B cell (primary cell): ENCODE results near the gene SPECC1L. TPM values are rescaled to one million over a fixed set of nuclear protein-coding genes. Genes with fewer than 3 reads are reported as not detected.
"Not testable (repeated sequence)": the region's sequence is repeated elsewhere in the genome, so short reads cannot be mapped to it uniquely, and the experiment has no call there.

Source experiments
- ATAC-seq: fragments of 200-7000 bp; cut with Tn5 transposase; one replicate; pipeline ENCODE4 v1.10.0; 2021; ENCODE audit warnings: low read depth, mild to moderate bottlenecking, moderate number of reproducible peaks, moderate library complexity
- CTCF ChIA-PET: fragments of 350-600 bp; sonication (Branson Sonifier 250); formaldehyde crosslinking; loops from one replicate; lab custom pipeline; 2021; ENCODE audit warnings: antibody characterized with exemption, inconsistent platforms; lab: Charles Lee
- POLR2A ChIA-PET: fragments of 350-600 bp; sonication (Branson Sonifier 250); formaldehyde crosslinking; loops from one replicate; lab custom pipeline; 2021; ENCODE audit warnings: antibody characterized with exemption; lab: Charles Lee
- DNase-seq: peaks from one replicate; pipeline ENCODE4 v3.0.0; 2013
- H2AFZ ChIP-seq: 2 replicates; pipeline ENCODE4 v1.6.1; 2012; ENCODE audit warnings: mild to moderate bottlenecking, low read depth, low read length; ENCODE audit not compliant: insufficient read depth, poor library complexity, severe bottlenecking
- H3K27ac ChIP-seq, 2 donors: 1 replicate in 1 of 2; 2 replicates in 1 of 2; pipeline ENCODE4 v1.5.1; 2012 to 2013; ENCODE audit warnings: low read length in 2 of 2, mild to moderate bottlenecking in 2 of 2, moderate library complexity in 1 of 2
- H3K27me3 ChIP-seq, 4 experiments: fragments of 200-600 bp in 1 of 4; sonication (generic) in 1 of 4; replicated peaks in 1 of 4; 1 replicate in 2 of 4; 2 replicates in 2 of 4; pipeline versions ENCODE4 v1.6.1 to v1.7.0; 2013 to 2016; ENCODE audit warnings: low read length in 3 of 4, mild to moderate bottlenecking in 2 of 4, mixed read lengths in 1 of 4, moderate library complexity in 1 of 4; ENCODE audit not compliant: insufficient read depth in 4 of 4, control insufficient read depth in 3 of 4; ENCODE audit errors: control extremely low read depth in 1 of 4
- H3K36me3 ChIP-seq, 2 experiments: replicated peaks in 1 of 2; 1 replicate in 1 of 2; 2 replicates in 1 of 2; pipeline versions ENCODE4 v1.6.1 to v1.7.1; 2013; ENCODE audit warnings: low read length in 1 of 2; ENCODE audit not compliant: insufficient read depth in 2 of 2, control insufficient read depth in 1 of 2; ENCODE audit errors: control extremely low read depth in 1 of 2, extremely low read depth in 1 of 2
- H3K4me1 ChIP-seq, 2 donors: fragments of 200-600 bp in 1 of 2; sonication (generic) in 1 of 2; 1 replicate in 1 of 2; 2 replicates in 1 of 2; pipeline versions ENCODE4 v1.5.1 to v1.6.1; 2013 to 2017; ENCODE audit warnings: low read length in 2 of 2; ENCODE audit not compliant: control insufficient read depth in 2 of 2, insufficient read depth in 2 of 2
- H3K4me2 ChIP-seq: replicated peaks from 2 replicates; pipeline ENCODE3; 2012; ENCODE audit warnings: mild to moderate bottlenecking, low read depth, low read length; ENCODE audit not compliant: poor library complexity, severe bottlenecking
- H3K4me3 ChIP-seq, 5 experiments: fragments of 200-600 bp in 1 of 5; sonication (generic) in 1 of 5; 1 replicate in 3 of 5; 2 replicates in 2 of 5; pipeline versions ENCODE4 v1.5.1 to v1.7.0; 2011 to 2016; ENCODE audit warnings: low read length in 4 of 5, mild to moderate bottlenecking in 4 of 5, low read depth in 2 of 5, control low read depth in 1 of 5, moderate library complexity in 1 of 5; ENCODE audit not compliant: insufficient read depth in 1 of 5; ENCODE audit errors: control extremely low read depth in 1 of 5, extremely low read depth in 1 of 5
- H3K79me2 ChIP-seq: fragments of 200-600 bp; sonication (generic); one replicate; pipeline ENCODE4 v1.6.0; 2016; ENCODE audit warnings: low read length; ENCODE audit not compliant: control insufficient read depth, insufficient read depth
- H3K9ac ChIP-seq: fragments of 200-600 bp; sonication (generic); 2 replicates; pipeline ENCODE4 v1.6.1; 2017; ENCODE audit warnings: mild to moderate bottlenecking, low read length, moderate library complexity
- H3K9me3 ChIP-seq, 3 donors: one replicate each; pipeline versions ENCODE4 v1.6.1 to v1.7.1; 2013; ENCODE audit warnings: low read length in 2 of 3; ENCODE audit not compliant: control insufficient read depth in 2 of 3, insufficient read depth in 1 of 3; ENCODE audit errors: control extremely low read depth in 1 of 3
- H4K20me1 ChIP-seq: 2 replicates; pipeline ENCODE4 v1.6.0; 2012; ENCODE audit warnings: mild to moderate bottlenecking, low read length; ENCODE audit not compliant: insufficient read depth, control insufficient read depth, poor library complexity, severe bottlenecking
- H3K27ac Mint-ChIP-seq: one replicate; pipeline ENCODE4 v1.8.0; 2021; ENCODE audit warnings: mixed read lengths
- H3K27me3 Mint-ChIP-seq: one replicate; pipeline ENCODE4 v1.8.0; 2021; ENCODE audit warnings: mixed read lengths
- H3K4me1 Mint-ChIP-seq: one replicate; pipeline ENCODE4 v1.8.0; 2021; ENCODE audit warnings: mixed read lengths
- H3K4me3 Mint-ChIP-seq: one replicate; pipeline ENCODE4 v1.8.0; 2021; ENCODE audit warnings: mixed read lengths
- H3K9me3 Mint-ChIP-seq: one replicate; pipeline ENCODE4 v1.8.0; 2022; ENCODE audit warnings: mixed read lengths; ENCODE audit not compliant: insufficient read depth
- EZH2 ChIP-seq: IDR thresholded peaks from 2 replicates; pipeline ENCODE4 v1.6.1; 2012; ENCODE audit warnings: borderline replicate concordance, low read depth, mild to moderate bottlenecking, moderate library complexity, low read length; ENCODE audit not compliant: insufficient read depth, poor library complexity, severe bottlenecking
- WGBS: methylation state at CpG from one replicate; pipeline ENCODE4 v1.1.5; 2013; ENCODE audit warnings: missing lambda C conversion rate; ENCODE audit not compliant: insufficient coverage; 5-methylcytosine and 5-hydroxymethylcytosine counted together
- intact Hi-C: fragments of 100-400 bp; cut with micrococcal nuclease; formaldehyde crosslinking; loops from one replicate; pipeline ENCODE4 v1.10.0; 2022
- polyA plus RNA-seq: library from polyadenylated mRNA; depleted of rRNA; stranded (reverse); fragments of >200 nt; gene quantifications from 2 replicates; pipeline ENCODE4 v1.2.3, GENCODE V29; 2012
- total RNA-seq, 2 donors: library from RNA; stranded (reverse); fragments of 120-200 nt in 1 of 2; gene quantifications; 1 replicate in 1 of 2; 2 replicates in 1 of 2; pipeline versions ENCODE4 v1.2.3 to v1.2.4, GENCODE V29; 2013 to 2022
- TF ChIP-seq, protein P1 (sequence below): fragments of 200-600 bp; IDR thresholded peaks from one replicate; pipeline ENCODE4 v1.8.0; 2022; ENCODE audit warnings: antibody characterized with exemption, mild to moderate bottlenecking

Gene SPECC1L
- total and polyA plus RNA-seq, 2 donors (not counting 1 experiment from before 2014, with no cell fraction given) = 14.4 to 85.3 TPM

DNA sequence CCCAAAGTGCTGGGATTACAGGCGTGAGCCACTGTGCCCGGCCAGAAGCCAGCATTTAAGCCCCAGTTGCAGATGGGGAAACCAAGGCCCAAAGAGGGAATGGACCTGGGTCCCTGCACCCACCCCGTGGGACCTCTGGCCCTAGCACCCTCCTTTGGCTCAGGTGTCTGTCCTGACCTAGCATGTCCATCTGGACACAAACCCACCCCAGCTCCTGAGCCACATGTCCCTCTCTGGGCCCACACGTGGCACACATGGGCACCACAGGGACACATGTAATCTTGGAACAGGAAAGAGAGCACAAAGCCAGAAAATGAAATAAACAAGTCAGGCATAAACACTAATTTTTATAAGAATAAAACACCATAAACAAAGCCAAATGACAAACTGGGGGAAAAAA is 35.3 kb upstream of the SPECC1L start:
- Histone ChIP-seq H3K9me3 (no peaks in the 10 kb centered on the region), H4K20me1 (no peaks in the 10 kb centered on the region), H2AFZ (no peak overlapping the region), H3K4me2 (no peak overlapping the region), H3K4me1 (no peaks in the 10 kb centered on the region), H3K27me3 (no peaks in the 10 kb centered on the region), H3K27ac (no peak overlapping the region), H3K36me3 (no peaks in the 10 kb centered on the region), H3K79me2 (no peaks in the 10 kb centered on the region), H3K4me3 (no peak overlapping the region), H3K9ac (no peak overlapping the region)
- TF ChIP-seq, protein P1, sequence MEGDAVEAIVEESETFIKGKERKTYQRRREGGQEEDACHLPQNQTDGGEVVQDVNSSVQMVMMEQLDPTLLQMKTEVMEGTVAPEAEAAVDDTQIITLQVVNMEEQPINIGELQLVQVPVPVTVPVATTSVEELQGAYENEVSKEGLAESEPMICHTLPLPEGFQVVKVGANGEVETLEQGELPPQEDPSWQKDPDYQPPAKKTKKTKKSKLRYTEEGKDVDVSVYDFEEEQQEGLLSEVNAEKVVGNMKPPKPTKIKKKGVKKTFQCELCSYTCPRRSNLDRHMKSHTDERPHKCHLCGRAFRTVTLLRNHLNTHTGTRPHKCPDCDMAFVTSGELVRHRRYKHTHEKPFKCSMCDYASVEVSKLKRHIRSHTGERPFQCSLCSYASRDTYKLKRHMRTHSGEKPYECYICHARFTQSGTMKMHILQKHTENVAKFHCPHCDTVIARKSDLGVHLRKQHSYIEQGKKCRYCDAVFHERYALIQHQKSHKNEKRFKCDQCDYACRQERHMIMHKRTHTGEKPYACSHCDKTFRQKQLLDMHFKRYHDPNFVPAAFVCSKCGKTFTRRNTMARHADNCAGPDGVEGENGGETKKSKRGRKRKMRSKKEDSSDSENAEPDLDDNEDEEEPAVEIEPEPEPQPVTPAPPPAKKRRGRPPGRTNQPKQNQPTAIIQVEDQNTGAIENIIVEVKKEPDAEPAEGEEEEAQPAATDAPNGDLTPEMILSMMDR = no peak
- TF ChIP-seq EZH2 = no peak
- H3K27ac Mint-ChIP-seq = no peak overlapping the region
- intact Hi-C loops = no loop called here
- WGBS = 93% methylated on average over 3 of the region's 4 CpGs
- H3K4me1 Mint-ChIP-seq = peaks cover 1% of the 10 kb centered on the region
- no peak overlapping the region for H3K4me3 Mint-ChIP-seq
- no peaks in the 10 kb centered on the region for H3K27me3 Mint-ChIP-seq
- CTCF ChIA-PET = no interaction called here
- no peaks in the 10 kb centered on the region for H3K9me3 Mint-ChIP-seq
- DNase-seq (no peak), ATAC-seq (no peak)
- POLR2A ChIA-PET = no interaction called here

DNA sequence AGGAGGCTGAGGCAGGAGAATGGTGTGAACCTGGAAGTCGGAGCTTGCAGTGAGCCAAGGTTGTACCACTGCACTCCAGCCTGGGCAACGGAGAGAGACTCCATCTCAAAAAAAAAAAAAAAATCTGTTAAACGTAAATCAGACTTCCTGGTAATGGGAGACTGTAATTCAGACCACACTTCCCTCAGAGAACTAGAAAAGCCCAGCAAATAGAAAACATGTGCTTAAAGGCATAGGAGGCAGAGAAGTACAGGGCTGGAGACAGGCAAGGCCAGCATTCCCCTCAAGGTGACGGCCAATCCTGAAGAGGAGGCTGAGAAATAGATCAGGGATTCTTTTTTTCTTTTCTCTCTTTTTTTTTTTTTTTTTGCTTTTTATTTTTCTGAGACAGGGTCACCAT is 34.0 kb upstream of the SPECC1L start:
- Mint-ChIP-seq H3K27ac (no peak overlapping the region), H3K9me3 (no peaks in the 10 kb centered on the region), H3K4me3 (no peak overlapping the region), H3K27me3 (no peaks in the 10 kb centered on the region), H3K4me1 (peaks cover 3% of the 10 kb centered on the region)
- no peak overlapping the region for H2AFZ ChIP-seq
- no peak overlapping the region for H3K4me2 ChIP-seq
- intact Hi-C loops = no loop called here
- H3K9ac ChIP-seq = no peak overlapping the region
- H3K27ac ChIP-seq = no peak overlapping the region
- no peak for ATAC-seq
- no CpG with 5 or more reads among the region's 4 CpGs for WGBS
- H3K9me3 ChIP-seq = no peaks in the 10 kb centered on the region
- H3K27me3 ChIP-seq = no peaks in the 10 kb centered on the region
- no peaks in the 10 kb centered on the region for H3K36me3 ChIP-seq
- POLR2A ChIA-PET = no interaction called here
- CTCF ChIA-PET = interaction anchor here (0.7 kb wide), 1 partner anchor 285 kb away, joined by 3 read pairs; no protein-coding TSS in a partner anchor
- no peak for DNase-seq
- H3K4me1 ChIP-seq = no peaks in the 10 kb centered on the region
- no peak for TF ChIP-seq EZH2
- TF ChIP-seq, protein P1 = no peak
- no peaks in the 10 kb centered on the region for H4K20me1 ChIP-seq
- H3K79me2 ChIP-seq = no peaks in the 10 kb centered on the region
- no peak overlapping the region for H3K4me3 ChIP-seq

DNA sequence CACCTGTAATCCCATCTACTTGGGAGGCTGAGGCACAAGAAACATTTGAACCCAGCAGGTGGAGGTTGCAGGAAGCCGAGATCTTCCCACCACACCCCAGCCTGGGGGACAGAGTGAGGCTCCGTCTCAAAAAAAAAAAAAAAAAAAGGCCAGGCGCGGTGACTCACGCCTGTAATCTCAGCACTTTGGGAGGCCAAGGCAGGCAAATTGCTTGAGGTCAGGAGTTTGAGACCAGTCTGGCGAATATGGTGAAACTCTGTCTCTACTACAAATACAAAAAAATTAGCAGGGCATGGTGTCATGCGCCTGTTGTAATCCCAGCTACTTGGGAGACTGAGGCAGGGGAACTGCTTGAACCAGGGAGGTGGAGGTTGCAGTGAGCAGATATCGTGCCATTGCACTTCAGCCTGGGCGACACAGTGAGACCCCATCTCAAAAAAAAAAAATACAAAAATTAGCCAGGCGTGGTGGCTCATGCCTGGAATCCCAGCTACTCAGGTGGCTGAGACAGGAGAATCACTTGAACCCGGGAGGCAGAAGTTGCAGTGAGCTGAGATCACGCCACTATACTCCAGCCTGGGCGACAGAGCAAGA is 32.4 kb upstream of the SPECC1L start:
- H3K27ac Mint-ChIP-seq, intact Hi-C loops, H3K4me3 Mint-ChIP-seq, H2AFZ ChIP-seq, H3K79me2 ChIP-seq, H4K20me1 ChIP-seq, POLR2A ChIA-PET, DNase-seq, H3K27me3 ChIP-seq, H3K9me3 Mint-ChIP-seq, H3K27ac ChIP-seq, ATAC-seq, H3K4me3 ChIP-seq, H3K9ac ChIP-seq, H3K27me3 Mint-ChIP-seq, H3K9me3 ChIP-seq, H3K4me2 ChIP-seq, H3K36me3 ChIP-seq: not testable (repeated sequence)
- H3K4me1 Mint-ChIP-seq = peaks cover 14% of the 10 kb centered on the region
- CTCF ChIA-PET = interaction anchor here (0.7 kb wide), 1 partner anchor 12 kb away, joined by 4 read pairs; no protein-coding TSS in a partner anchor
- 92% methylated on average over 4 of the region's 13 CpGs for WGBS
- peaks cover 10 to 12% of the 10 kb centered on the region in 2 donors for H3K4me1 ChIP-seq
